GM04503 (cell line): Measurements from ENCODE around the gene KCNQ1OT1.

Source experiments
- DNase-seq: peaks from one replicate; pipeline ENCODE4 v3.0.0-alpha.2; 2012; ENCODE audit warnings: low read depth

KCNQ1OT1 gene

GRCh38 chr11:2699531-2700414 lies at the start of gene KCNQ1OT1:
Gene KCNQ1OT1, minus strand, starts transcription at chr11:2699994.
- peak; percentile 59 for DNase-seq

DNA sequence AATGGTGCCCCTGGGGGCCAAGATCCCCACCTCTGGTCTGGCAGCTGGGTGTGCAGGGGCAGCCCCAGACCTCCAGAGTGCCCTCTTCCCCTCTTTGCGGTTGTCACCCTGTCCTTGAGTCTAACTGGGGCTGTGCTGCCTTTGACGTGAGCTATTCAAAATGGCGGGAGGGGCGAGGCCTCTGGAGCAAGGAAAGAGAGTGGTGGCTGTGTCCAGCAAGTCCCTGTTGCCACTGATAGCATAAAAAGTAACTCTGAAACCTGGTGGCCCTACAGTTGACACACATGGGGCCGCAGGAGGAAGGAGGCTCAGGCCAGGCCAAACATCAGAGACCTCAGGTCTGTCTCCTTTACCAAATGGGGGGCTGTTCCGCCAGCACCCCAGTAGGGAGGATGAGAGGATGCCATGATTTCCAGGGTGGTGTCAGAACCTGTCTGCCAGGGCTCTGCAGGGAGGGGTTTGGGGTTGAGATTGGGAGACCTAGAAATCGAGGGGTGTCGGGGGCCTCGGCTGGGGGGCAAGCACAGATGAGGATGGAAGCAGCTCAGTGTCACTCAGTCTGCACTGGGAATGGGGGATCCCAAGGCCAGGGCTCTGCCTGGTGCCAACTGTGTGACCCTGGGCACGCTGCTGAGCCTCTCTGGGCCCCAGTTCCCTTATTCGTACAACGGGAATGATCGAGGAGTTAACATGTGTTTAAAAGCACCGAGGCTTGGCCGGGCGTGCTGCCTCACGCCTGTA lies 49.2 kb upstream of the KCNQ1OT1 start:
- DNase-seq = no peak

DNA sequence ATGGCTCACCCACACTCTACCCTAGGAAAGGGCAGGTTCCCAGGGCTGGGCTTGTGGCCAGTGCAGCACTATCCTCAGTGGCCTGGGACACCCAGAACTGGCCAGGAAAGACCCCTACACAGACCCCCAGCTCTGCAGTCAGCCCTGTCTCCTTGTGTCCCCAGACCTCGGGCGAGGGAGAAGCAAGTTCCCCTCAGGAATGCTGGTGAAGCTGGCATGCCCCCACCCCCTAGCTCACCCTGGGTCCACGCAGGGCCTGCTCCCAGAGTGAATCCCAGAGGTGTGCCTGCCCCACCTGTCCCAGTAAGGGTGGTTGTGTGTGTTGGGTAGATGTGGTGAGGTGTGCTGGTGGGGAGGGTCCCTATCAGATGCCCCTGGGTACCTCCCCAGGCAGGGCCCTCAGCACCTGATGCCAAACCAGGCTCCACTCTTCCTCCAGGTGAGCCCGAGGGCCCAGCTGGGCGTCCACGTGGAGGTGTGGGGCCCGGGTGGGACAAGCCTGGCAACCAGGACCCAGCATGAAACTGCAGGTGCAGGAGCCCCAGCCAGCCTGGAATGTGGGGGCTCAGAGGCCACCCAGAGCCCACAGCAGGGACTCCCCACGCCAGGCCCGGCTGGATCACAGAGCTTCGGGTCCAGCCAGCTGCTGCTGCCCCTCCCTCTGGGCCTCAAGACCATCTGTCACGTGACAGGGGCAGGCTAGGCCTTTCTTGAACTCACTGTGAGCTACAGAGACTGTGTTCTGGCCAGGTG lies 48.4 kb upstream of the KCNQ1OT1 start:
- no peak for DNase-seq

DNA sequence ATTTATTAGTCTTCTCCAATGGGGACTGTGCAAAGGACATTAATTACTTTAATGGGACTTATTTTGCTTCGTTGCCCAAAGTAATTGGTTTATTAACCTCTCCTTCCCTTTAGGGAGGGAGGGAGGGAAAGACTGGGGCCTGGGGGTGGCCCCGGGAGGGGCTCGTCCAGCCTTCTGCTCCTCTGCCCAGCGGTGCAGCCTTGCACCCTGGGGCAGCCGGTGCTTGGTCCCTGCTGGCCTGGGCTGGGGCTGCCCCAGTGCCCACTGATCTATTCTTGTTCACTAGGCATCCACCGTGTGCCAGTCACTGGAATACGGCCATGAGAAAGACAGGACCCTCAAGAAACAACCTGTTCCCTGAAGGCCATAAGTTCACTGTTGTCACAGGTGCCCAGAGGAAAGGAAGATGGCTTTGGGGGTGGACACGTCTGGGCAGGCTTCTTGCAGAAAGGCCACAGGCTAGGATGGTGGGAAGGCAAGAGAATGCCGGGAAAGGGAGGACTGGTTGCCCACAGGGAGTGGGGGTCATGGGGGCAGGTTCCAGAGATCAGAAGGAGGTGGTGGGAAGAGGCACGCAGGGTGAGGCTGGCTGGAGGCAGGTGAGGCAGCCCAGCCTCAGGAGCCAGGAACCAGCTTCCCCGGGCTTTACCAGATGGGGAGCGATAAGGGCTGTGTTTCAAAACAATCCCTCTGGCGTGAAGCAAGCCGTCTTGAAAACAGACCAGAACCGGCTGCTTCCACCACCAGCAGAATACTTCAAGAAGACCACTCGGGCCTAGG lies 47.6 kb upstream of the KCNQ1OT1 start:
- DNase-seq = no peak

GRCh38 chr11:2746401-2747247 lies 46.8 kb upstream of the KCNQ1OT1 start:
- no peak for DNase-seq

DNA sequence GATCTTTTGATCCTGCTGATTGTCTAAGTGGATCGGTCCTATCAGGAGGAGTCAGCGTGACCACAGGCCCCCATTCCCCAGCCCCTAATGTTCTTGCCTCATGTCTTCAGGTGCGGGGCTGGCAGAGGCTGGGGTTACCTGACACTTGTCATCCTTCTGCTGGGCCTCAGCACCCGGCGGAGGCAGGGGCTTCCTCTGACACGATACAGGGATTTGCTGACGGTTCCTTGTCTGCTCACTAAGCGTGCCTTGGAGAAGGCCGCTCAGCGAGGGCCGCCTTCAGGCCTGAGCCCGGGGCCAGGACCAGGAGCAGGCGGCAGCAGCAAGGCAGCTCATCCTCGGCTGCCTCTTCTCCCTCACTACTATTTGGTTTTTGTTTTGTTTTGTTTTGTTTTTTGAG lies 45.7 kb upstream of the KCNQ1OT1 start:
- DNase-seq = no peak

DNA sequence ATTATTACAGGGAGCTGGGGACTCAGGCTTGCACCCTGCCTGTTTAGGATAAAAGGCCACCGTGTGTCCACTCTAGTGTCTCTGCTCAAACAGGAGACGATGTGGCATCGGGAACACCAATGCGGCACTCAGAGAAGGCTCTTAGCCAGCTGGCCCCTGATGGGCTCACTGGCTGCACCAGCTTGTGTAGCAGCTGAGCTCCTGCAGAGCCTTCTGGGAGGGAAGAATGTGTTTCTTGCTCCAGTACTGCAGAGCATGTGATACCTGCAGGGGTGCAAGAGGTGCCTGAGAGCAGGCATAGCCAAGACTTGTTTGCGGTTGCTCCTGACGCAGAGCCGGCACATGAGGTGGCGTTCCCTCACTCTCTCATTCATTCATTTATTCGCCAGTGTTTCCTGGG lies 44.4 kb upstream of the KCNQ1OT1 start:
- DNase-seq = no peak

GRCh38 chr11:2743427-2744110 lies 43.8 kb upstream of the KCNQ1OT1 start:
- DNase-seq = no peak

- no peak for DNase-seq
These were observed 43.0 kb upstream of the KCNQ1OT1 start for GRCh38 chr11:2742611-2743426.

GRCh38 chr11:2742201-2742600 lies 42.4 kb upstream of the KCNQ1OT1 start:
- no peak for DNase-seq

GRCh38 chr11:2741377-2742131 lies 41.8 kb upstream of the KCNQ1OT1 start:
- peak; percentile 15 for DNase-seq

DNA sequence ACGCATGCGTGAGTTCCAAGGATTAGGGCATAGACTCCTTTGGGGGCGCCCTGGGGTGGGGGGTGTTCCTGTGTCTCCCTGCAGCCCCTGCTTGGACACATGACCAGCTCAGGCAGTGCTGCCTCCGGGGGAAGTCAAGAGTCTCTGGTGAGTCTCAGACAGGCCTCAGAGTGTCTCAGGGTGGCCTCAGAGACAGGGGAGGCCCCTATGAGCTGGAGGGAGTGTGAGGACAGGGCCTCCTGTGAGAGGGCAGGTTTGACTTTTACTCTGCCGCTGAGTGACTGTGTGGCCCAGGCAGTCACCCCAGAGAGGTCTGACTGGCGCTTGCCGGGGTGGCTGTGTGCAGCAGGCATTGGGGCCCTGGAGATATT lies 41.2 kb upstream of the KCNQ1OT1 start:
- no peak for DNase-seq

- no peak for DNase-seq
These were observed 40.6 kb upstream of the KCNQ1OT1 start for GRCh38 chr11:2740275-2740940.

DNA sequence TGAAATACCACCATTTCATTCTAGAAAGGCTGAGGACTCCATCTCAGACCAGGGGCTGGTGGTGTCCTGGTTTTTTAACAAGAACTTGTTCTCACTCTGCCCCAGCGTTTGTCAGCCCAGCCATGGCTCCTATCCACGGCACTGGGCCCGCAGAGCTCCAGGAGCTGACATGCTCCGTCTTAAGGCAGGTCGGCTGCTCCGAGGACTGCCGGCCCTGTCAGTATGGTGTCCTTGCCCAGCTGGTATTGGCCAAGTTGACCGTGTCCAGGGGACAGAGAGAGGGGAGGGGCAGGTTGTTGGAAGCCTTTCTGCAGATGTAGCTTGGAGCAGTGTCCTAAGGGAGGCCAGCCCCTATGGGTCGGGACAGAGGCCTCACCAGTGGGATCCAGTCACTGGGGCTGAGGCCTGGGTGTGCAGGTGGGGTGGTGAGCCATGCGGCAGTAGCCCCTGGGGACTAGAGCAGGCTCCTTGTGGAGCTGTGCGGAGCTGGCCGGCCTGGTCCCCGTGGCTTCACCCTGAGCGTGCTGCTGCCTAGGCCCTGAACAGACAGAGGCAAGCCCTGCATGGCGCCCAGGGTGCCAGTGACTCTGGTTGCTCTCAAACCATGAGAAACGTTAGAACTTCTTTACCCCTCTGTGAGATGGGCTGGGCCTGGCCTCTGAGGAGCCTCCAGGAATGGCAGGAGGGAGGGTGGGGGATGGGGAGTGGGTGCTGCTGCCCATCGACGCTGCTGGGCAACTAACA lies 39.9 kb upstream of the KCNQ1OT1 start:
- no peak for DNase-seq

DNA sequence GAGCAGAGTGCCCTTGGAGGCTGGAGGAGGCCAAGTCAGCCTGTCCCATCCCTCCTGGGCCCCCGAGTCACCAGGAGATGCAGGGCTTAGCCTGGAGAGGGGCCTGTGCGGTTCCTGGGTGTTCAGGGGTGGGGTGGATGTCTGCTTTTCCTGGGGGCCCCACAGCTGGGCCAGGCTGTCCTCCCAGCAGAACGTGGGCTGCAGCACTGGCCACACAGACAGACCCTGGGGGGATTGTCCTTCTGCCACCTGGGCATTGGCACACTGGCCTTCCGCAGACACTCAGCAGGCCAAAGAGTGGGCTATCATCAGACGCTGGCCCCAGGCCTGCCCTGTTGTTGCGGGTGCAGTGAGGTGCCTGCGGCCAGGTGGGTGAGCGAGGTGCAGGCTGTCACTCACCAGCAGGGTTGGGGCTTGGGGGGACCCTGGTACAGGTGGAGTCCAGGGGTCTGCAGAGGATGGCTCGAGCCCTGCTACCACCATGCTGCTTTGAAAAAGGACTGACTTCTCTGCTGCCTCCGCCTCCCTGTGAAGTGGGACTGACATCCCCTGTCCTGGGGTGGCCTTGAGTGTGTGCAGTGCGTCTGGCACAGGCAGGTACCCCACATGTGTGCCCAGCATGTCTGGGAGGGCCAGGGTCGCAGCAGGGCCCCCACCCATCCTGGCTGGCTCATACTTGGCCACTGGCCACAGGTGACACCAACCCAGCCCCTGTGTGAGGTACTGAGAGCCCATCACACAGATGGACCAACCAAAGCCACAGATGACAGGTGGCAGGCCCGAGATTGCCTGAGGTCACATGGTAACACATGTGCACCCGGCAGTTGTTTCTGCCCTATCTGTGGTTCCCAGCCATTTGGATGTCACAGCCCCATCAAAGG lies 39.0 kb upstream of the KCNQ1OT1 start:
- no peak for DNase-seq

DNA sequence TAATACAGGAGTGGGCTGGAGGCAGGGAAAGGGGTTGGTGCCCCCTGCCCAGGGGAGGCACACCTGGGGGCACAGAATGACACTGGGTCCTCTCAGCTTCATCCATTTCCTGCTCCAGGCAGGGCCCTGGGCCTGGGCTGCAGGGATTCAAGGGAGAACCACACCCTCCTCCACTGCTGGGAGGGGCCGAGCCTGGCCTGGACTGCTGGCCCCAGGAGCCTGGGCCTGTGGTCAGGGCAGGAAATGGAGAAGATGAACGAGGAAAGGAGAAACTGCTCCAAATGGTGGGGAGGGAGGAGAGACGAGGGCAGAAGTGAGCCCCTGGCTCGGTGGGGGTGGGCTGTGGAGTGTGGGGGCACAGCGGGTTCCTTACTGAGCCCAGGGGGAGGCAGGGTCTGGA lies 38.1 kb upstream of the KCNQ1OT1 start:
- DNase-seq = no peak
